ENCODE data around the gene VOPP1.

DNA sequence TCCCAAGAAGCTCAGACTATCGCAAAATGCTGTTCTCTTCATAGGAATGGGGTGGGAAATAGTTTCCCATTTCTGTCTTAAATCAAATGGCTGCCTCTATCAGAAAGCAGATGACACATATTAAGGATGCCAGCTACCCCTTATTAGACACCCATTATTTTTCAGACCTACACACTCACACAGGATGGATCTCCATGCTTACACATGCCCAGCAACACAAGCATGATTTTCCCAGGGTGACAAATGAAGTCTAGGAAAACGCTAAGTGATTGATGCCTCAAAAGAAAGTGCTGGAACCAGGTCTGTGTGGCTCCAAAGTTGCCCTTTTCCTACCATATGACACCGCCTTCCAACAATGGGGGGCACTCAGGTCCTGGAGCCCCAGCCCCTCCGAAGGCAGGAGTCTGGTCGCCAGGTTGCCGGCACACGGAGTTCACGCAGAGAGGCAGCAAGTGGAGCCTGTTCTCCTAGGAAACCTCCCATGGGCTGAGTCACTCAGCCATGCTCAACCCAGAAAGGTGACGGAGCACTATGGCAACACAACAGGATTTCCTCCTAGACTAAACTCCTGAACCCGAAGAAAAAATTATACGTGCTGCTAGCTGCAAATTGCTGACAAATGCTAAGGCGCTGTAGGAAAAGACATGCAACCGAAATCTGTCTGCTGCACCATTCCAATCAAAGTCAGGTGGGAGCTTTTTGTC lies 19.8 kb downstream of the VOPP1 start:
- TF ChIP-seq POLR2A (IDR thresholded peaks at IDR 0.05; ENCODE audit: extremely low read depth, insufficient read length): no peak
- TF ChIP-seq, protein P1, sequence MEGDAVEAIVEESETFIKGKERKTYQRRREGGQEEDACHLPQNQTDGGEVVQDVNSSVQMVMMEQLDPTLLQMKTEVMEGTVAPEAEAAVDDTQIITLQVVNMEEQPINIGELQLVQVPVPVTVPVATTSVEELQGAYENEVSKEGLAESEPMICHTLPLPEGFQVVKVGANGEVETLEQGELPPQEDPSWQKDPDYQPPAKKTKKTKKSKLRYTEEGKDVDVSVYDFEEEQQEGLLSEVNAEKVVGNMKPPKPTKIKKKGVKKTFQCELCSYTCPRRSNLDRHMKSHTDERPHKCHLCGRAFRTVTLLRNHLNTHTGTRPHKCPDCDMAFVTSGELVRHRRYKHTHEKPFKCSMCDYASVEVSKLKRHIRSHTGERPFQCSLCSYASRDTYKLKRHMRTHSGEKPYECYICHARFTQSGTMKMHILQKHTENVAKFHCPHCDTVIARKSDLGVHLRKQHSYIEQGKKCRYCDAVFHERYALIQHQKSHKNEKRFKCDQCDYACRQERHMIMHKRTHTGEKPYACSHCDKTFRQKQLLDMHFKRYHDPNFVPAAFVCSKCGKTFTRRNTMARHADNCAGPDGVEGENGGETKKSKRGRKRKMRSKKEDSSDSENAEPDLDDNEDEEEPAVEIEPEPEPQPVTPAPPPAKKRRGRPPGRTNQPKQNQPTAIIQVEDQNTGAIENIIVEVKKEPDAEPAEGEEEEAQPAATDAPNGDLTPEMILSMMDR (IDR thresholded peaks at IDR 0.05; ENCODE audit: low read depth, low read length): no peak
- TF ChIP-seq, protein P2, sequence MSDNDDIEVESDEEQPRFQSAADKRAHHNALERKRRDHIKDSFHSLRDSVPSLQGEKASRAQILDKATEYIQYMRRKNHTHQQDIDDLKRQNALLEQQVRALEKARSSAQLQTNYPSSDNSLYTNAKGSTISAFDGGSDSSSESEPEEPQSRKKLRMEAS (IDR thresholded peaks at IDR 0.05; ENCODE audit: low read depth, low read length): no peak

Measured in NB4 (cell line).